ENCODE measurements around the gene MGAT4B. TPM values are rescaled to one million over a fixed set of nuclear protein-coding genes. Genes with fewer than 3 reads are reported as not detected.
A peak's percentile ranks its signal among the peaks of the same experiment; 100 is the strongest.

MGAT4B gene
- total RNA-seq, 1 donor = 83.8 TPM

DNA sequence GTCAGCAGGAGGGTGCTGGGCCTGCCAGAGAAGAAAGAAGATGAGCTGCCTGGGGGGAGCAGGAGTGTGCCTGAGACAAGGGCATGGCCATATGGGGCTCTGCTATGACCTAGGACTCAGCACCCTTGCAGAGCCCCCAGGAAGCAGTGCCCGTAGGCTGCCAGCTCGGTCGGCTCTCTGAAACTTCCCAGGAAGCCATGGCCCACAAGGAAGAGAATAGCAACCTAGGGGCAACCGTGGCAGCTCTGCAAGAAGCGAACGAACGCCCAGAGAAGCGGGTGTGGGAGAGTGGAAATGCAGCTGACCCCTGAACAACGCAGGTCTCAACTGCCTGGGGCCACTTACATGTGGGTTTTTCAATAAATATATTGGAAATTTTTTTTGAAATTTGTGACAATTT lies 23.5 kb downstream of the MGAT4B start:
- no peak for DNase-seq (ENCODE audit: low read depth)

DNA sequence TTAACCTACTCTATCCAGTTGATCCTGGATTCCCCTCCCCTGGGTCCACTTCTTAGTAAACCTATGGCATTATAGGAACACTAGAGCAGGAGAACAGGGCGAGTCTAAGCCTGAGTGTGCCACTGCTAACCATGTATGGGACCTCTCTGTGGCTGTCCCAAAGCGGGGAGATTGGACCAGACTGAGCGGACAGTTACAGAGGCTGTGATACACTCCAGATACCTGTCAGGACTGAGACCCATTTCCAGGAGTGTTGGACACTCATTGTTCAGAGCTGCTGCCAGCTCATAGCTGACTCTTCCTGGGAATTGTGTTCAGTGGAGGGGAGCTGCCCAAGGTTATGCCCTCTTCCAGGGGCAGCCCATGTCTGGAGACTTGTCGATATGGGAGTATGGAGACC lies 24.8 kb downstream of the MGAT4B start:
- TF ChIP-seq, protein P1, sequence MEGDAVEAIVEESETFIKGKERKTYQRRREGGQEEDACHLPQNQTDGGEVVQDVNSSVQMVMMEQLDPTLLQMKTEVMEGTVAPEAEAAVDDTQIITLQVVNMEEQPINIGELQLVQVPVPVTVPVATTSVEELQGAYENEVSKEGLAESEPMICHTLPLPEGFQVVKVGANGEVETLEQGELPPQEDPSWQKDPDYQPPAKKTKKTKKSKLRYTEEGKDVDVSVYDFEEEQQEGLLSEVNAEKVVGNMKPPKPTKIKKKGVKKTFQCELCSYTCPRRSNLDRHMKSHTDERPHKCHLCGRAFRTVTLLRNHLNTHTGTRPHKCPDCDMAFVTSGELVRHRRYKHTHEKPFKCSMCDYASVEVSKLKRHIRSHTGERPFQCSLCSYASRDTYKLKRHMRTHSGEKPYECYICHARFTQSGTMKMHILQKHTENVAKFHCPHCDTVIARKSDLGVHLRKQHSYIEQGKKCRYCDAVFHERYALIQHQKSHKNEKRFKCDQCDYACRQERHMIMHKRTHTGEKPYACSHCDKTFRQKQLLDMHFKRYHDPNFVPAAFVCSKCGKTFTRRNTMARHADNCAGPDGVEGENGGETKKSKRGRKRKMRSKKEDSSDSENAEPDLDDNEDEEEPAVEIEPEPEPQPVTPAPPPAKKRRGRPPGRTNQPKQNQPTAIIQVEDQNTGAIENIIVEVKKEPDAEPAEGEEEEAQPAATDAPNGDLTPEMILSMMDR (IDR thresholded peaks at IDR 0.05; ENCODE audit: insufficient read depth, low read depth, low read length) = no peak
- no peak for DNase-seq (ENCODE audit: low read depth)
- no peak overlapping the region for H3K4me3 ChIP-seq (ENCODE audit: low read depth, low read length)

More for the DNA sequence above, 23.5 kb downstream of the MGAT4B start:
- TF ChIP-seq, protein P1 (IDR thresholded peaks at IDR 0.05; ENCODE audit: insufficient read depth, low read depth, low read length) = no peak
- H3K4me3 ChIP-seq (ENCODE audit: low read depth, low read length) = no peak overlapping the region

DNA sequence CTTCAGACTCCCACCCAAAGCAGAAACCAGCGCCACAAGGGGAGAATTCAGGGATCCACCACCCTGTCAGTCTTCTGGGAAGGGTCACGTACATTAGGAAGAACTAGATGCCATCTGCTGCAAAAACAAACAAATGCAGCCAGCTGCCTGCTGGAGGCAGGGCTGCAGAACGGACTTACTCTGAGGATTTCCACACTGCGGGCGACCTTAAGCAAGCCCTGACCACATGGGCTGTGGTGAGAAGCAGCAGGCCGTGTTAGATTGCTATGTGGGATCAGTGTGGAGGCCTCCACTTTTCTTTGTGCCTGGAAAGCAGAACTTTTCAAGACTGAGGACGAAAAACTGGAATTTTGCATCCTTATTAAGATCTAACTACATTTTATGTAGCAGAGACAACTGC lies 26.3 kb downstream of the MGAT4B start:
- TF ChIP-seq, protein P1 (IDR thresholded peaks at IDR 0.05; ENCODE audit: insufficient read depth, low read depth, low read length) = no peak
- no peak overlapping the region for H3K4me3 ChIP-seq (ENCODE audit: low read depth, low read length)
- DNase-seq (ENCODE audit: low read depth) = peak; percentile 65

DNA sequence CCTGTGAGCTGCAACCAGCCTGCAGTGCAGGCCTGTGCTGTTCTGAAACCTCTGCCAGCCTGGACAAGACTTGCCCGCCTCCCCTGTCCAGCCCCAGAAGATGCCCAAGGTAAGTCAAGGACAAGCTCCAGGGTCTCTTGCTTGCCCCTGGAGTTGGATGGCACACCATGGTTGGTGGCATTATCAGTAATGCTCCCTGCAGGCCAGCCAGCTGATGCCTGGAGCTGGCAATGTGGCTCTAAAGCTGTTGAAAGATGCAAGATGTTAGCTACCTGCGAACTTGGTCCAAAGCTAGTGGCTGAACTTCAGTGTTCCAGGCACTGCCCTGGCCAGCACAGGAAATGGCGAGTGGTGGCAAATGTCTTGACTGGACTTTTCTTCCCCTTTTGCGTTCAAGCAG lies 26.8 kb downstream of the MGAT4B start:
- H3K4me3 ChIP-seq (ENCODE audit: low read depth, low read length) = no peak overlapping the region
- TF ChIP-seq, protein P1 (IDR thresholded peaks at IDR 0.05; ENCODE audit: insufficient read depth, low read depth, low read length) = no peak
- DNase-seq (ENCODE audit: low read depth) = no peak

DNA sequence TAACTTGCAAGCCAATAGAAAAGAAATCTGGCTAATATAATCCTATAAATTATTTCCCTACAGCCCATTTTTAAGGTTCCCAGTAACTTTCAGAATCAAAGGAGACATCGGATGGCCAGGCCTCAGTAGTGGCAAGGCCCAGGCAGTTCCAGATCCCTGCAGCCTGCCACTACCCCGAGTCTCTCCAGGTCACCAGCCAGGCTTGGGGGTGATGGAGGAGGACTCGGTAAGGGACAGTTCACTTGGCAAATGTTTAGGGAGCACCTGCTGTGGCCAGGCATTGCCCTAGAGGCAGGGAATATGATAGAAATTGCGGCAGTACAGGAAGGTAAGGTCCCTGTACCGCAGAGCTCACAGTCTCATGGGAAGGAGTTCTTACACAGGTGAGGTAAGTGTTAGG lies 28.1 kb downstream of the MGAT4B start:
- no peak for DNase-seq (ENCODE audit: low read depth)
- TF ChIP-seq, protein P1 (IDR thresholded peaks at IDR 0.05; ENCODE audit: insufficient read depth, low read depth, low read length) = no peak
- H3K4me3 ChIP-seq (ENCODE audit: low read depth, low read length) = no peak overlapping the region

DNA sequence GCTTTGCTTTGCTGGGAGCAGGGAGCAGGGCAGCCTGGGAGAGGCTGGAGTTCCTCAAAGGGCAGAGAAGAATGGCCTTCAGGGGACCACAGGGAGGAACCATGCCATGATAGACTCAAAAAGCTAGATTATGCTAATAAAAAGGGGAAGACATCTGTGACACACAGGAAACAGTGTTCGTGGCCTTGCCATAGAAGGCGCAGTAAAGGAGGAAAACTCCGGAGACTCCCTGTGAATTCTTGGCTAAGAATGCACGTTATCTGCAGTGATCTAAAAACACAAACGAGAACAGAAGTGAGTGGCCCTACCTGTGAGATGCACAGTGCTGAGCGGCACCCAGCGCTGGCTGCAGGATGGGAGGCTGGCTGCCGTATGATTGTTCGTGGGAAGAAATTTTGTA lies 28.8 kb downstream of the MGAT4B start:
- DNase-seq (ENCODE audit: low read depth) = no peak
- TF ChIP-seq, protein P1 (IDR thresholded peaks at IDR 0.05; ENCODE audit: insufficient read depth, low read depth, low read length) = no peak
- H3K4me3 ChIP-seq (ENCODE audit: low read depth, low read length) = no peak overlapping the region

DNA sequence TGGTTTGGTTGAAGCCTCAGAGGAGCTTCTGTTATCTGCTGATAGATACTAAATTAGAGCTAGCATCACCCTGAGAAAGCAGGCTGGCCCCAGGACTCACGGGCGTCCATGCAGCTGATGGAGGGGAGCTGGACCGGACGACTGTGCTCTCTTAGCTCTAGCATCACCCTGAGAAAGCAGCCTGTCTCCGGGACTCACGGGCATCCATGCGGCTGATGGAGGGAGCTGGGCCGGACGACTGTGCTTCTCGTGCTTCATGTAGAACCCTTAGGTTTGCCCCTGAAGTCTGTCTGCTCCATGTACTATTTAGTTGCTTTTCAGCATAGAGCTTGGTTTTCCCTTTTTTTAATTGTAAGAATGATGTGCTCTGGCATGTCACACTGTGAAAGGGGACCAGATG lies 29.2 kb downstream of the MGAT4B start:
- H3K4me3 ChIP-seq (ENCODE audit: low read depth, low read length) = no peak overlapping the region
- DNase-seq (ENCODE audit: low read depth) = no peak
- TF ChIP-seq, protein P1 (IDR thresholded peaks at IDR 0.05; ENCODE audit: insufficient read depth, low read depth, low read length) = no peak

All from fibroblast of villous mesenchyme (primary cell).